Body of pancreas (tissue), 4 donors: Measurements from ENCODE around the gene ADGRA1. TPM values are rescaled to one million over a fixed set of nuclear protein-coding genes. Genes with fewer than 3 reads are reported as not detected.

Experiments used
- ATAC-seq: fragments of 150-250 bp; one replicate; pipeline ENCODE4 v1.9.1; 2016
- DNase-seq, 4 donors: peaks; one replicate each; pipeline ENCODE4 v3.0.0-alpha.2; 2019
- H3K27ac ChIP-seq, 4 donors: fragments of 200-600 bp; sonication (generic); 1 replicate in 3 of 4; 2 replicates in 1 of 4; pipeline versions ENCODE4 v1.5.1 to v1.6.1; 2016 to 2019; ENCODE audit warnings: mild to moderate bottlenecking in 1 of 4, mixed read lengths in 1 of 4, moderate library complexity in 1 of 4
- H3K27me3 ChIP-seq, 2 donors: fragments of 200-600 bp; sonication (generic); one replicate each; pipeline ENCODE4 v1.6.0; 2016; ENCODE audit warnings: mild to moderate bottlenecking in 1 of 2
- H3K36me3 ChIP-seq, 2 donors: fragments of 200-600 bp; sonication (generic); replicated peaks in 1 of 2; 2 replicates each; pipeline ENCODE4 v1.5.1; 2016; ENCODE audit warnings: low read depth in 2 of 2; ENCODE audit not compliant: insufficient read depth in 1 of 2
- H3K4me1 ChIP-seq: fragments of 200-600 bp; sonication (generic); one replicate; pipeline ENCODE4 v1.6.0; 2016
- H3K4me3 ChIP-seq, 2 donors: fragments of 200-600 bp; sonication (generic); 1 replicate in 1 of 2; 2 replicates in 1 of 2; pipeline ENCODE4 v1.5.1; 2016 to 2019
- H3K9me3 ChIP-seq, 3 donors: fragments of 200-600 bp; sonication (generic); 1 replicate in 2 of 3; 2 replicates in 1 of 3; pipeline ENCODE4 v1.5.1; 2016
- POLR2A ChIP-seq, 3 donors: fragments of 450-650 bp; IDR thresholded peaks; one replicate each; pipeline ENCODE4 v1.6.1; 2016; ENCODE audit warnings: antibody characterized with exemption in 3 of 3, mild to moderate bottlenecking in 2 of 3
- WGBS, 2 donors: methylation state at CpG; one replicate each; pipeline ENCODE4 v1.1.5; 2017; 5-methylcytosine and 5-hydroxymethylcytosine counted together
- intact Hi-C: fragments of 100-400 bp; cut with DNase I; formaldehyde crosslinking; loops from one replicate; pipeline ENCODE4 v1.15.1; 2023
- total RNA-seq, 2 donors: library from RNA; depleted of rRNA; stranded (reverse); fragments of >200 nt; gene quantifications; one replicate each; pipeline ENCODE4 v1.1.0, GENCODE V29; 2016
- TF ChIP-seq, protein P1 (sequence below), 7 experiments: fragments of 450-650 bp in 4 of 7; fragments of 200-600 bp in 3 of 7; sonication (generic) in 3 of 7; IDR thresholded peaks; one replicate each; pipeline ENCODE4 v1.5.1; 2016 to 2019; ENCODE audit warnings: antibody characterized with exemption in 7 of 7

The ADGRA1 gene
- total RNA-seq, 2 donors from 2014 or later = under 0.01 TPM; not detected in 1

DNA sequence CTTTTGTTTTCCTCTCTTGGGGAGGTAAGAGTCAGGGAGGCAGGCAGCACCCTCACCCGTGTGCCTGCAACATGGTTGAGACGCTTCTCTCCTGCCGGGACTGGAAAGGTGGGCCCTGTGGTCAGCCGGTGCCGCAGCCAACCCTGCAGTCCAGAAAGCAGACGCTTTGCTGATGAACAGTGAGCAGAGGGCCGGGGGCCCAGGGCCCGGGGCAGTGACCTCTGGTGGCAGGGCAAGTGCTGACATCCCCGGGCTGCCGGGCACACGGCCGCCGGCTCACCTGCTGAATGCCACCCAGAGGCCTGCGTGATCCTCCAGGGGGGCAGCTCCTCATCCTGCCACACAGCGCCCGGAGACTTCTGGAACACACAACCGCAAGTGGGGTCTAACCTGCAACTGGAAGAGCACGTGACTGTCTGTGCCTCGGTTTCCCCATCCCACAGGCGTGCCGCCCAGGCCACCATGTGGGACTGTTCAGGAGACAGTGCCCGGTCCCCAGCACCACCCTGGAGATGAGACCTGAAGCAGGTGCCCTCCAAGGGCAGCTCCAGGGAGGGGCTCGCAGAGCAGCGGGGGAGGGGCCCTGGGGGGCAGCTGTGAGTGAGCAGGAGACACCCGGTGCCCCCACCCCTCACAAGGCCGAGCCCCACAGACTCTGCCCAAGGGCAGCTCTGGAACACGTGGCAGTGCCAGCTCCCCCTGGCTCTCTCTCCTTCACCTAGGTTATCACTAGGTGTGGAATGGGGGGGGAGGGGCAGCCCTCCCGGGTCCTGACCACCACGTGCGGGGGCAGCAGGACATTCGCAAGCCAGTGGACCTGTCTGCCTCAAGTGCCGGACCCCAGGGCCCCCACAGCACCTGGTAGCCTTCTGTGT, 2.2 kb upstream of the ADGRA1 start:
- TF ChIP-seq, protein P1, sequence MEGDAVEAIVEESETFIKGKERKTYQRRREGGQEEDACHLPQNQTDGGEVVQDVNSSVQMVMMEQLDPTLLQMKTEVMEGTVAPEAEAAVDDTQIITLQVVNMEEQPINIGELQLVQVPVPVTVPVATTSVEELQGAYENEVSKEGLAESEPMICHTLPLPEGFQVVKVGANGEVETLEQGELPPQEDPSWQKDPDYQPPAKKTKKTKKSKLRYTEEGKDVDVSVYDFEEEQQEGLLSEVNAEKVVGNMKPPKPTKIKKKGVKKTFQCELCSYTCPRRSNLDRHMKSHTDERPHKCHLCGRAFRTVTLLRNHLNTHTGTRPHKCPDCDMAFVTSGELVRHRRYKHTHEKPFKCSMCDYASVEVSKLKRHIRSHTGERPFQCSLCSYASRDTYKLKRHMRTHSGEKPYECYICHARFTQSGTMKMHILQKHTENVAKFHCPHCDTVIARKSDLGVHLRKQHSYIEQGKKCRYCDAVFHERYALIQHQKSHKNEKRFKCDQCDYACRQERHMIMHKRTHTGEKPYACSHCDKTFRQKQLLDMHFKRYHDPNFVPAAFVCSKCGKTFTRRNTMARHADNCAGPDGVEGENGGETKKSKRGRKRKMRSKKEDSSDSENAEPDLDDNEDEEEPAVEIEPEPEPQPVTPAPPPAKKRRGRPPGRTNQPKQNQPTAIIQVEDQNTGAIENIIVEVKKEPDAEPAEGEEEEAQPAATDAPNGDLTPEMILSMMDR (IDR thresholded peaks at IDR 0.05) = no peak
- TF ChIP-seq POLR2A (IDR thresholded peaks at IDR 0.05) = no peak
- WGBS, 2 donors = 38 to 51% methylated on average over 10 to 30 of the region's 32 CpGs
- DNase-seq (no peak), ATAC-seq (no peak)
- no peak overlapping the region for H3K4me3 ChIP-seq
- H3K36me3 ChIP-seq = no peaks in the 10 kb centered on the region
- H3K27ac ChIP-seq = no peak overlapping the region
- peaks cover 0 to 10% of the 10 kb centered on the region in 2 donors for H3K27me3 ChIP-seq
- intact Hi-C loops = no loop called here
- peaks cover 11% of the 10 kb centered on the region for H3K4me1 ChIP-seq
- no peaks in the 10 kb centered on the region for H3K9me3 ChIP-seq

DNA sequence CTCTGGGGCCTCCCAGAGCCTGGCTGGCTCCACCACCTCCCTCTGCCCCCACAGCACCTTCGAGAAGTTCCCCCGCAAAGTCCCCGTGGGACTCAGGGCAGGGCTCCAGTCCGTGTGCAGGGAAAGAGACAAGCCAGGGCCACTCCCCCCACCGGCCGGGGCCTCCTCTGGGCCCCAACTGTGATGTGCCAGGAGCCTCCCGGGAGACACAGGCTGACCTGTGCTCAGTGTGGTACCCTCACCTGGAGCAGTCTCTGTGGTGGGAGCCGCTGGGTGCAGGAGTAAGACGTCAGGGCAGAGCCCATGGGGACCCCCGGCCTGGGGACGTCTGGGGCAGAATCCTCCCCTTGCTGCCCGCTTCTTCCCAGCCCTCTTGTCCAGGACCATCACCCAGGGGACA, 1.5 kb upstream of the ADGRA1 start:
- DNase-seq (no peak), ATAC-seq (no peak)
- H3K4me1 ChIP-seq = peaks cover 11% of the 10 kb centered on the region
- H3K27ac ChIP-seq = no peak overlapping the region
- no peaks in the 10 kb centered on the region for H3K9me3 ChIP-seq
- intact Hi-C loops = no loop called here
- WGBS, 2 donors = 5 to 37% methylated on average over 4 to 12 of the region's 12 CpGs
- TF ChIP-seq POLR2A (IDR thresholded peaks at IDR 0.05) = no peak
- TF ChIP-seq, protein P1 (IDR thresholded peaks at IDR 0.05) = no peak
- no peaks in the 10 kb centered on the region for H3K36me3 ChIP-seq
- no peak overlapping the region for H3K4me3 ChIP-seq
- H3K27me3 ChIP-seq = peaks cover 0 to 10% of the 10 kb centered on the region in 2 donors

DNA sequence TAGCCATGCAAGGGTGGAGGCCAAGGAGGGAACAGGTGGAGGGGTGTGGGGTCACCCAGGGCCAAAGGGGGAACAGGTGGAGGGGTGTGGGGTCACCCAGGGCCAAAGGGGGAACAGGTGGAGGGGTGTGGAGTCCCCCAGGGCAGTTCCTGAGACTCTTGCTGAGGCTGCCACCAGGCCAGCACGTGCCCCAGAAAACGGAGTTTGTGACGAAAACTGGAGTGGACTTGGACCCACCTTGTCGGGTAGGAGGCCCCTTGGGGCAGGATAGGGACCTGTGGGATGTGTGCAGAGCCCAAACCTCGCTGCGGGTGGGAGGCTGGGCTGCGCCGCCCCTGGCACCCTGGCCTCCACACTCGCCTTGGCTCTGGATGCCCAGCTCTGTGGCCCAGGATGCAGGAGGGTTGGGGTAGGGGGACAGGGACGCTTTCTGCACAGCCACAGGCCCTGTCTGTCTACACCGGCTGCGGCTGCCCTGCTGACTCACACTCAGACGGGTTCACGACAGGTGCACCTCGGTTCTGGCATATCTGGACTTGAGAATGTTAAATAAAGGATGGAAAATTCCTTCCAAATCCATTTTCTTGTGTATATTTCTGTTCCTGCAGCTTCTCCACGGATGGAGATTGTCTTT, 562 bp upstream of the ADGRA1 start:
- ATAC-seq (no peak), DNase-seq (no peak)
- 21 to 29% methylated on average over 6 to 16 of the region's 16 CpGs for WGBS, 2 donors
- Histone ChIP-seq H3K4me1 (peaks cover 11% of the 10 kb centered on the region), H3K4me3 (no peak overlapping the region), H3K9me3 (no peaks in the 10 kb centered on the region), H3K27me3 (peaks cover 0 to 10% of the 10 kb centered on the region in 2 donors), H3K36me3 (no peaks in the 10 kb centered on the region), H3K27ac (no peak overlapping the region)
- TF ChIP-seq, protein P1 (IDR thresholded peaks at IDR 0.05) = no peak
- intact Hi-C loops = no loop called here

DNA sequence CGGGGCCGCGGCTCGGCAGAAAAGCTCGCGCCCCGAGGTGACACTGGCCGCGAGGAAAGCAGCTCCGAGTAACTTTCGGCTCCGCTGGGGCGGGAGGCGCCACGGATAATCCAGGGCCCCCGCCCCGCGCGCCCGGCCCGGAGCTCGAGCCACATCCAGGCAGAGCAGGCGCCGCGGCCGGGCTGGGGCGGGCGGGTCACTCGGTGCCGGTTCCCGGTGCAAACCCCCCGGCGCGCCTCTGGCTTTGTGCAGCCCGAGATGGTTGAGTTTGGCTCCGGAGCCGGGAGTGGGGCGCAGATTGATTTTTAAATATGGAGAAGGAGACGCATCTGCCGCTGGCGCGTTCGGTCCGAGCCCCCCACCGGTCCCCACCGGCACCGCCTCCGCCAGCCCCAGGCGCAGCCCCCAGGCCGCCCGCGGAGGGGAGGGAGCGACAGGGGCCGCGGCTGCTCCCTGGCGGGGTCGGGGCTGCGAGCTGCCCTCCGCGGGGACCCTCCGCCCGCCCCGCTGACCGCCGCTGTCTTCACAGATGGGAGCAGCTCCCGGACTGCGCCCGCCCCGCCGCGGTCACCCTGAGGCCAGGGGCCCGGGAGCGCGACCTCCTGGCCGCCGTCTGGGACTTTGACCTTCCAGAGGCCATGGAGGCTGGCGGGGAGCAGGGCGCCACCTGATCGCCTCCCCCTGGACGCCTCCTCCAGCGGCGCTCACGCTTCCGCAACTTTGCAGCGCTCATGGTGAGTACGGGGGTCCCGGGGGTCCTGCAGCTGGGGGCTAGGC, 643 bp downstream of the ADGRA1 start:
- intact Hi-C loops = no loop called here
- DNase-seq (no peak), ATAC-seq (no peak)

More for the DNA sequence above, 643 bp downstream of the ADGRA1 start:
- TF ChIP-seq POLR2A (IDR thresholded peaks at IDR 0.05) = no peak
- TF ChIP-seq, protein P1 (IDR thresholded peaks at IDR 0.05) = no peak
- Histone ChIP-seq H3K27me3 (peaks cover 0 to 10% of the 10 kb centered on the region in 2 donors), H3K27ac (no peak overlapping the region), H3K4me1 (peaks cover 11% of the 10 kb centered on the region), H3K36me3 (no peaks in the 10 kb centered on the region), H3K4me3 (no peak overlapping the region), H3K9me3 (no peaks in the 10 kb centered on the region)
- 1% methylated on average over 45 of the region's 87 CpGs; no CpG with 5 or more reads in 1 of the 2 donors for WGBS, 2 donors
